ENCODE measurements around the gene TREML4. TPM values are rescaled to one million over a fixed set of nuclear protein-coding genes. Genes with fewer than 3 reads are reported as not detected.

TREML4 gene
- total and polyA plus RNA-seq, 2 of the 8 experiments (the other 6 are each of a cell fraction or from before 2014, with no cell fraction given) = not detected

- Histone ChIP-seq H2BK12ac (ENCODE audit: low read depth, low read length) (no peak overlapping the region), H3K18ac (ENCODE audit: extremely low read depth, low read length) (no peak overlapping the region), H4K8ac (ENCODE audit: extremely low read depth, insufficient read depth, low read length) (no peak overlapping the region), H4K91ac (replicated peaks; ENCODE audit: insufficient read length, low read length) (no peak overlapping the region), H3K56ac (replicated peaks; ENCODE audit: insufficient read length, low read depth, low read length) (no peak overlapping the region), H3K4me2 (ENCODE audit: insufficient read depth in 1 of 2, low read depth in 2 of 2, low read length in 2 of 2) (no peak overlapping the region), H2BK15ac (ENCODE audit: low read length) (no peak overlapping the region), H3K4ac (replicated peaks; ENCODE audit: insufficient read length, low read depth, low read length) (no peak overlapping the region), H3K27ac (ENCODE audit: low read depth, low read length) (no peak overlapping the region), H3K79me1 (ENCODE audit: low read depth, low read length) (no peaks in the 10 kb centered on the region), H4K5ac (ENCODE audit: insufficient read length, low read depth, low read length) (no peak overlapping the region), H2BK120ac (replicated peaks; ENCODE audit: low read depth, low read length) (no peak overlapping the region), H3K23me2 (ENCODE audit: low read depth, low read length) (no peaks in the 10 kb centered on the region), H3K14ac (ENCODE audit: insufficient read length) (no peak overlapping the region), H3K9me3 (ENCODE audit: insufficient read depth in 2 of 2, low read depth in 1 of 2, low read length in 1 of 2) (peaks cover 7 to 9% of the 10 kb centered on the region in 2 experiments; a peak in 3 of 4 replicates), H3K79me2 (ENCODE audit: control insufficient read depth in 1 of 2, insufficient read depth in 2 of 2, low read length in 2 of 2) (no peaks in the 10 kb centered on the region), H3K36me3 (ENCODE audit: control insufficient read depth in 2 of 4, insufficient read depth in 4 of 4, low read length in 3 of 4) (no peaks in the 10 kb centered on the region), H3K27me3 (replicated peaks in 1 of 4; ENCODE audit: control insufficient read depth in 3 of 4, extremely low read depth in 1 of 4, insufficient read depth in 3 of 4, low read length in 3 of 4) (no peaks in the 10 kb centered on the region), H4K20me1 (replicated peaks in 1 of 2; ENCODE audit: control insufficient read depth in 1 of 2, insufficient read depth in 2 of 2, low read length in 2 of 2) (no peaks in the 10 kb centered on the region), H2BK5ac (ENCODE audit: low read depth, low read length) (no peak overlapping the region), H2AK5ac (ENCODE audit: low read depth, low read length) (no peak overlapping the region), H3K4me1 (replicated peaks in 1 of 4; ENCODE audit: control insufficient read depth in 3 of 4, insufficient read depth in 4 of 4, low read length in 3 of 4) (no peaks in the 10 kb centered on the region), H3K9ac (replicated peaks in 1 of 4; ENCODE audit: extremely low read depth in 1 of 4, low read depth in 3 of 4, low read length in 3 of 4) (no peak overlapping the region), H3K4me3 (ENCODE audit: extremely low read depth in 1 of 4, insufficient read depth in 2 of 4, low read depth in 3 of 4, low read length in 4 of 4) (no peak overlapping the region), H3K23ac (ENCODE audit: insufficient read length) (no peak overlapping the region), H2BK20ac (ENCODE audit: low read length) (no peak overlapping the region), H2AFZ (ENCODE audit: low read length) (no peak overlapping the region)
- no peak for DNase-seq (ENCODE audit: low read depth in 1 of 2, low spot score in 2 of 2)
- TF ChIP-seq TAF1 (IDR thresholded peaks at IDR 0.05; ENCODE audit: low read depth, low read length) (no peak), SP2 (IDR thresholded peaks at IDR 0.05; ENCODE audit: low read length) (no peak), EP300 (IDR thresholded peaks at IDR 0.05; ENCODE audit: borderline replicate concordance in 1 of 2, low read depth in 2 of 2, low read length in 2 of 2) (no peak), JUN (IDR thresholded peaks at IDR 0.05; ENCODE audit: low read depth, low read length) (no peak), TEAD4 (IDR thresholded peaks at IDR 0.05; ENCODE audit: low read depth, low read length) (no peak), SRF (IDR thresholded peaks at IDR 0.05; ENCODE audit: low read depth, low read length) (no peak)
- POLR2A ChIA-PET (ENCODE audit: partially characterized antibody) = no interaction called here
- CTCF ChIA-PET (ENCODE audit: partially characterized antibody) = no interaction called here
- FAIRE-seq = no peak
These were observed 38.4 kb downstream of the TREML4 start for GRCh38 chr6:41266541-41266940.
